ENCODE measurements around the gene NBAS.

The NBAS gene

DNA sequence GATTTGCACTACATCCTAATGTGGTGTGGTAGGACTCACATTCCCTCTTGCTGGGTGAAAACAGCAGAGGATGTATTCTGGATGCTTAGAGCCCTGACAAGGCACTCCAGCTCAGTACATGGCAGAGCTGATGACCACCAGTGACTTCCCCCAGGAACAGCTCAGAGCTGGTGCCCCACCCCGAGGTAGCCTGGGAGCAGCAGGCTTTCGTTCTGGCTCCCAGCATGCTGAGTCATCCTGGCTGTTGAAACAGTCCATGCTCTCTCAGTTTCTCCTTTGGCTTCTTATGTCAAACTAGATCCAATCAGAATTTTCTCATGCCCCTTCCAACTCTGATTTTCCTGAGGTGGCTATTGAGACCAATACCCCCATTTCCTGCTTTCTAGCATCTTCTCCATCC is 438.2 kb downstream of the NBAS start:
- no peak overlapping the region for H2AFZ ChIP-seq (ENCODE audit: low read length, unreplicated experiment)
- peaks cover 9% of the 10 kb centered on the region; the same call in 1 of the 2 replicates for H3K27me3 ChIP-seq (ENCODE audit: insufficient read depth, low read length)
- H3K4me1 ChIP-seq (ENCODE audit: control insufficient read depth, insufficient read depth, low read length, unreplicated experiment) = no peaks in the 10 kb centered on the region
- H3K79me2 ChIP-seq (ENCODE audit: control insufficient read depth, insufficient read depth, low read length, unreplicated experiment) = no peaks in the 10 kb centered on the region
- no peaks in the 10 kb centered on the region for H3K36me3 ChIP-seq (ENCODE audit: insufficient read depth, low read length)
- H3K4me3 ChIP-seq (ENCODE audit: low read depth, low read length) = no peak overlapping the region
- H3K27ac ChIP-seq (ENCODE audit: low read depth, low read length) = no peak overlapping the region

DNA sequence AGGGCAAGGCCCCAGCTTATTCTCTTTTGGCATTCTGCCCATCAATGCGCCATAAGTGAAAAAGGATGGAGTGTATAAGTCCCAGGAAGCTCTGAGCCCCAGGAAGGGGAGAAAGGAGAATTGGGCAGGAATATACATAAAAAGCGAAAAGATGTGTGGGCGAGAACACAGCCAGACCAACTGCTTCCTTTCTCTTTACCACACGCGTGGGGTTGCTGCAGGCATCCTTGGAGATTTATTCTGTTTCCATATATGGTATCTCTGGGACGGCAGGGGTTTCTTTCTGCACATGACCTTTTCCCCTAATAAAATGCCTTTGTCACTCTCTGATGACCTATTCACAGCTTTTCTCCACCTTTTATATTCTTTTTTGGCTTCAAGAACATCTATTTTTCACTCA is 440.5 kb downstream of the NBAS start:
- Histone ChIP-seq H3K79me2 (ENCODE audit: control insufficient read depth, insufficient read depth, low read length, unreplicated experiment) (no peaks in the 10 kb centered on the region), H2AFZ (ENCODE audit: low read length, unreplicated experiment) (no peak overlapping the region), H3K27me3 (ENCODE audit: insufficient read depth, low read length) (no peaks in the 10 kb centered on the region), H3K36me3 (ENCODE audit: insufficient read depth, low read length) (no peaks in the 10 kb centered on the region), H3K4me1 (ENCODE audit: control insufficient read depth, insufficient read depth, low read length, unreplicated experiment) (no peaks in the 10 kb centered on the region), H3K4me3 (ENCODE audit: low read depth, low read length) (no peak overlapping the region), H3K27ac (ENCODE audit: low read depth, low read length) (no peak overlapping the region)

DNA sequence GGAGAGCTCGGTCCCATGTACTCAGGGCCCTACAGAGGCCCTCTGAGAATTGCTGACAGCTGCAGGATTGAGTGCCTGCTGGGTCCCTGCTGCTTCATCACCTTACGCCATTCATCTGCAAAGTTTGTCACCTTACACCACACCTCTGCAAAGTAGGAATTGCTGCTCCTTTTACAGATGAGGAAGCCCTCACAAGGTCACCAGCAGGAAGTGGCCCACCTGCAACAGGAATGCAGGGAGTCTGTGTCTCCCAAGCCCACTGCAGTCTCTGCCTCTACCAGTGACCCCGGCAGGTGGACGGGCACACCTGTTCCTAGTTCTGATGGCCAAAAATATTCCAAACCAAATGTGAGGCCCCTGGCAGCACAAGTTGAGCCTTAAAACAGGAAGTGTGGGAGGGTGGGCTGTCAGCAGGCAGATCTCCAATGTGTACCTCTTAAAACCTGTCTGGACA is 441.4 kb downstream of the NBAS start:
- H3K36me3 ChIP-seq (ENCODE audit: insufficient read depth, low read length) = no peaks in the 10 kb centered on the region
- no peak overlapping the region for H3K27ac ChIP-seq (ENCODE audit: low read depth, low read length)
- no peak overlapping the region for H3K4me3 ChIP-seq (ENCODE audit: low read depth, low read length)
- no peaks in the 10 kb centered on the region for H3K79me2 ChIP-seq (ENCODE audit: control insufficient read depth, insufficient read depth, low read length, unreplicated experiment)
- H2AFZ ChIP-seq (ENCODE audit: low read length, unreplicated experiment) = no peak overlapping the region
- no peaks in the 10 kb centered on the region for H3K27me3 ChIP-seq (ENCODE audit: insufficient read depth, low read length)
- no peaks in the 10 kb centered on the region for H3K4me1 ChIP-seq (ENCODE audit: control insufficient read depth, insufficient read depth, low read length, unreplicated experiment)

DNA sequence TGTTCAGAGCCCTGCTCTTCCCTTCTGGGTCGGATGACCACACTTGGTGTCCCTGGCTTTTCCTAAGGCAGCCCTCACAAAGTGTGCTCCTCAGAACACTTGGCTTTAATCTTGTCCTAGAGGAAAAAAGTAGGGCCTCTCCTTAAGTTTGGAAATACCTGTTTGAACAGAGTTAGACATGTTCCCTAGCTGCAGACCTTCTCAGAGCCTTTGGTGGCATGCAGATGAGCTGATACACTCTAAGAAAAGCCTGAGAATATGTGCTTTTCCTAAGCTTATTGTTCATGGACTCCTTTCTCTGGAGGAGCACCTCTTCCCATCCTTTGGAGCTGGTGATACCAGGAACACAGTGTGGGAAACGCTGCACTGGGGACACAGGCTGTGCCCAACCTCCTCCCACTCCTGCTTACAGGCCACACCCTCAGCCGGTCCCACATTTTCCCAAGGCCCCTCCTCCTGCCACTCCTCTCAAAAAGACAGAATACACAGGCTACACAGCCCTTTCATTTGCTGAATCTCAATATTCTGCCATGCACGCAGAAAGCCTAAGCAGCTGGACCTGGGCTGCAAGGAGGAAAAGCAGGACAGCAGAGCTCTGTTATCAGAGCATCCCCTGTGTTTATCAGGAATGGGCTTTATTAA is 443.6 kb downstream of the NBAS start:
- no peaks in the 10 kb centered on the region for H3K36me3 ChIP-seq (ENCODE audit: insufficient read depth, low read length)
- H3K4me1 ChIP-seq (ENCODE audit: control insufficient read depth, insufficient read depth, low read length, unreplicated experiment) = no peaks in the 10 kb centered on the region
- no peak overlapping the region for H2AFZ ChIP-seq (ENCODE audit: low read length, unreplicated experiment)
- no peaks in the 10 kb centered on the region for H3K79me2 ChIP-seq (ENCODE audit: control insufficient read depth, insufficient read depth, low read length, unreplicated experiment)
- no peak overlapping the region for H3K27ac ChIP-seq (ENCODE audit: low read depth, low read length)
- H3K27me3 ChIP-seq (ENCODE audit: insufficient read depth, low read length) = no peaks in the 10 kb centered on the region
- no peak overlapping the region for H3K4me3 ChIP-seq (ENCODE audit: low read depth, low read length)

Measured in ACC112 (cell line).